GM18519 (cell line): ENCODE measurements around the gene IGSF8.
"Not testable (repeated sequence)": the region's sequence is repeated elsewhere in the genome, so short reads cannot be mapped to it uniquely, and the experiment has no call there.

Source experiments
- ATAC-seq: cut with Tn5 transposase; IDR thresholded peaks from one replicate; pipeline ENCODE4 v1.9.1; 2021; ENCODE audit warnings: mild to moderate bottlenecking, moderate library complexity; ENCODE audit not compliant: unreplicated experiment, low FRiP score

The IGSF8 gene

GRCh38 chr1:160070243-160071163 lies 27.9 kb downstream of the IGSF8 start:
- ATAC-seq, result no peak

- ATAC-seq, result no peak
These were observed 28.8 kb downstream of the IGSF8 start, which contains the start of gene KCNJ10 for GRCh38 chr1:160069460-160070231. Gene KCNJ10 (minus strand): TSS chr1:160070160. CDS start chr1:160042532, 27,628 bp downstream.

DNA sequence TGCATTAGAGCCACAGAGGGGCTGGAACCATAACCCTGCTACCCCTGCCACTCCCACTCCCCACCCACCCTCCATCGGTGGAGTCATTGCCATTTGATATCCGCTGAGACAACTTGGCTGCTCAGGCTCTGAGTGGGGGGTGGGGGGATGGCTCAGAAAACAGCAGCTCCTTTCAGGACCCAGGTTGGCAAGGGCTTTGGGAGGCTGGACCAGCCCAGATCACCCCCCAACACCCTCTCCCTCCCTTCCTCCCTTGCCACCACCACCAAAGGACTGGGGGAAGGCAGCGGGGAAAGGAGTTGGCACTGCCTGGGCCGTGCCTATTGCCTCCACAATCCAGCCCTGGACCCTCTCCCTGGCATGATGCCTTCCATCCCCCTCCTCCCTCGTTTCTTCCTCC lies 30.2 kb downstream of the IGSF8 start:
- no peak for ATAC-seq

GRCh38 chr1:160066829-160067745 lies 31.3 kb downstream of the IGSF8 start:
- no peak for ATAC-seq

DNA sequence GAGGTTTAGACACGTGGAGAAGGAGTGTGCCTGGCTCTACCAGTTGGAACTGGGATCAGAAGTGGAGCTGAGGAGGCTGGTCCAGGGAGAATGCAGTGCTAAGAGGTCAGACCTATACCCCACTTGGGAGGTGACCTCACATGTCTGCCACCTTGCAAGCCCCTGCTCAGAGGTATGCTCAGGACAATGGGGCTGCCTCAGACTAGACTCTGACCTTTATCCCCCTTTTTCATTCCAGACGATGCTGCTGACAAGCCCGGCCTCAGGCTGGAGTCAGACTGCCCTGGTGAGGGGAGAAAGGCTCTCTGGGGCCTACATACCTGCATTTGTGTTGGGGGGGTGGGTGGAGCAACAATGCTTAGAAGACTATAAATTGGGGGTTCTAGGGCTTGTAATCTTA lies 33.7 kb downstream of the IGSF8 start:
- no peak for ATAC-seq

DNA sequence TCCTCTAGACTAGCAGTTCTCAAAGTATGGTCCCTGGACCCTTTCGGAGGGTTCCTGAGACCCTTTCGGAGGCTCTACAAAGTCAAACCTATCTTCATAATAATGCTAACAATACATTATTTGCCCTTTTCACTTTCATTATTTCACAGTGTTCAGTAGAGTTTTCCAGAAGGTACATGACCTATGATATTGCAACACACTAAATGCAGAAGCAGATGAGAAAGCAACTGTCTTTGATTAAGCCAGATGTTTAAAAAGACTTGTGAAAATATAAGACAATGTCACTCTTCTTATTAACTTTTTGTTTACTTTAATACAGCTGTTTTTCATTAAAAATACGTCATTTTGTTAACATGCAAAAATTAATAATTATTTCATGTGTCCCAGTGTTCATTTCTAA lies 34.3 kb downstream of the IGSF8 start:
- ATAC-seq, result no peak

GRCh38 chr1:160063176-160063575 lies 35.2 kb downstream of the IGSF8 start:
- no peak for ATAC-seq

DNA sequence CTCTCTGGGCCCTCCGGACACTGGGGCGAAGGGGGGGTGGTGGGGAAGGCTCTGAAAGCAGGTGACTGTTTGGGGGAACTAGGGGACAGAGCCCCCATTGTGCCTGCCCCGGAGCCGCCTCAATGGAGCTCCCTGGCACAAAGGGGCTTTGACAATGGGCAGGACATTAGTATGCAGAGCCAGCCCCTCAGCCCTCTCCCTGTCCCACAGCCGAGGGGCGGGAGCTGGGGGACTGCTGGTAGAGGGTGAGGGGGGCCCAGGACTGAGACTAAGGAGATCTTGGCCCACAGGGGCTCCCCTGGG lies 36.2 kb downstream of the IGSF8 start:
- no peak for ATAC-seq

GRCh38 chr1:160061369-160062229 lies 36.8 kb downstream of the IGSF8 start:
- no peak for ATAC-seq

- ATAC-seq, result no peak
These were observed 40.3 kb downstream of the IGSF8 start for GRCh38 chr1:160058087-160058486.

DNA sequence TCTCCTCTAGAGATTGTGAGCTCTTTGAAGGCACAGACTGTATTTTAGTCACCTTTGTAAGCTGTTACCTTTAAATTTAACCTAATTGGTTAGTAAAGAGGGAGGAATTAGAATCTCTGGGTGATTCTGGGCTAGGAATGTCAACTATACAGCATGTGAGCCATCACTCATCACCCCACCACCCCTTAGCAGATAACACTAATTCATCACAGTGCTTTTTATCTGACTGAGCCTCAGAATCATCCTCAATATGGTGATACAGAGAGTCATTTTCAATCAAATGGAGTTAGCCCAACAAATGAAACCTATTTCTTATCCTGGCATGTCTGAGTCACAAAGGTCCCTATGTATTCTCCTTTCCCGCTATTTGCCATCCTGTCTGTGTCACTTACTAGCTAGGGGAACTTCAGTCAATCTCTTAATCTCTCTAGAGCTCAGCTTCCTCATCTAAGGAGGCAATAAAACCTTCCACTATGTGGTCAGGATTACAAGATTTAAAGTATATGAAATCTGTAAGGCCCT lies 41.7 kb downstream of the IGSF8 start:
- no peak for ATAC-seq

- no peak for ATAC-seq
These were observed 44.7 kb downstream of the IGSF8 start for GRCh38 chr1:160053548-160054365.

DNA sequence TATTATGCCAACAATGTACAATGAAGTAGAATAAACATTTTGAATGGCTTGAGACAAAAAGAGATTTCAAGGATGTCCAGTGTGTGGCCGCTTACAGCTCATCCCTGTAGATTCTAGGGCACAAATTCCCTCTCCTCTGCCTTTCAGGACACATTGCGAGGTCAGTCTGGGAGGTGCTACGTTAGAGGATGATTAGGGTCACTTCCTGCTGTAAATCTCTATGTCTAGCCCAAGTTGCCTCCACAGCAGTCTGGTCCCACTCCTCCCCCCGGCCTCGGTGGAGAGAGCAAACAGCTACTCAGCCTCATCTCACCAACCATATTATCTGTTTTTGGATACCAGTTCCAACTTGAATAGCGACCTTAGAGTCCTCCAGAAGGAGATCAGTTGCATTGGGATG lies 45.5 kb downstream of the IGSF8 start:
- ATAC-seq, result no peak

DNA sequence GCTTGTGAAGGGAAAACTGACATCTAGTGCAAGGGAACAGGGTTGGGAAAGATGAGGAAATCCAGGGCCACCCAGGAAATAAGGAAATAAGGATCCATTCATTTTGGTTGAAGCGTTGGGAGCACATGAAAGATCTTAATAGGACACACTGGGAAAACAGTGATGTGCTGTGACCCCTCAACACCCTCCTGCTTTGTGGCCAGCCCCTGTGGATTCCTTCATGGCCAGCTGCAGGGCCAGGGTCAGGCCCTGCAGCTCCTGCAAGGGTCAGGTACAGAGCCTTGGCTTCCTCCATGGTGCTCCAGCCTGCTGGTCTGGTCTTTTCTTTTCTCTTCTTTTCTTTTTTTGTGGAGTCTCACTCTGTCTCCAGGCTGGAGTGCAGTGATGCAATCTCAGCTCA lies 47.8 kb downstream of the IGSF8 start:
- ATAC-seq, result no peak

DNA sequence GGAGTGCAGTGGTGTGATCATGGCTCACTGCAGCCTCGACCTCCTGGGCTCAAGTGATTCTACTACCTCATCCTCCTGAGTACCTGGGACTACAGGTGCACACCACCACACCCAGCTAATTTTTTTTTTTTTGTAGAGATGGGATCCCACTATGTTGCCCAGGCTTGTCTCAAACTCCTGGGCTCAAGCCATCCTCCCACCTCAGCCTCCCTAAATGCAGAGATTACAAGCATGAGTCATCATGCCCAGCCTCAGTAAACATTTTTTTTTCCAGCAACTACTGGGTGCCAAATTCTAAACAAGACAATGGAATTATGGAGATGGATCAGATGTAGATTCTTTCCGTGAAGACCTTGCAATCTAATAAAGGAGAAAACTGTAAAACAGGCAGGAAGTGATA lies 48.2 kb downstream of the IGSF8 start:
- not testable (repeated sequence) for ATAC-seq

DNA sequence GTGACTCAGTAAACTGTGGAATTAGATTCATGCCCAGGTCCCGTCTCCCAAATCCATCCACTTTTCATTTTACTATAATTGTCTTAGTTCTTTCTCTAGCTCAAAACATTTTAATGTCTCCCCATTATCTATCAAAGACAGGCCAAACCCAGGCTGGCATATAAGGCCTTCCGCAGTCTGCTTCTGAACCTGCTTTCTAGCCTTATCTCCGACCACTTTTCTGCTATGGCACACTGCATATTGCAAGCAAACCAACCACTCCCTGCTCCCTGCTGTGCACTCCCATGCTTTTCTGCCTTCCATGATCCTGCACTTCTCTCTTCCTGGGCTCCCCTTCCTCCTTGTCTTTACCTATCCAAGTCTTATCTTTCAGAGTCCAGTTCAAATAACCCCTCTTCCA lies 49.3 kb downstream of the IGSF8 start:
- ATAC-seq, result no peak

DNA sequence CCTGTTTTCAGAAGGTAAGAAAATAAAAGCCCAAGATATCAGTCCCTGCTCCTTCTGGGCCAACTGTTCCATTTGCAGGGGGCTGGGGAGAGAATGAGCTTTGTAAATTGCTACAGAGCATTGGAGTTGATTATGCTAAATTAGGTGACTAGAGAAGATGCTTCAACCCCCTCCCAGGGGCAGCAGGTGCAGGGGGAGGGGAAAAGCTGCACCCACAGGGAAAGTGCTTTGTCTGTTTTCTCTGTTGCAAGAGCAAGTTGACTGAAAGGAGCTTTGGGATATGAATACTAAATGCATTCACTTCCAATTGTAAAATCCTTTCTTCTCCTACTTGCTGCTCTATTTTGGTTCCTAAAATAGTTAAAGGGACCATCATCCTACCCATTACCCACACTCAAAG lies 50.1 kb downstream of the IGSF8 start:
- ATAC-seq, result no peak

- ATAC-seq, result no peak
These were observed 51.1 kb downstream of the IGSF8 start for GRCh38 chr1:160047111-160047991.
